Effector CD8-positive, alpha-beta T cell (primary cell): ENCODE measurements around the gene COLEC11.

Experiments used
- DNase-seq: peaks from one replicate; lab custom pipeline; 2025; lab: John Stamatoyannopoulos, UW

The COLEC11 gene

DNA sequence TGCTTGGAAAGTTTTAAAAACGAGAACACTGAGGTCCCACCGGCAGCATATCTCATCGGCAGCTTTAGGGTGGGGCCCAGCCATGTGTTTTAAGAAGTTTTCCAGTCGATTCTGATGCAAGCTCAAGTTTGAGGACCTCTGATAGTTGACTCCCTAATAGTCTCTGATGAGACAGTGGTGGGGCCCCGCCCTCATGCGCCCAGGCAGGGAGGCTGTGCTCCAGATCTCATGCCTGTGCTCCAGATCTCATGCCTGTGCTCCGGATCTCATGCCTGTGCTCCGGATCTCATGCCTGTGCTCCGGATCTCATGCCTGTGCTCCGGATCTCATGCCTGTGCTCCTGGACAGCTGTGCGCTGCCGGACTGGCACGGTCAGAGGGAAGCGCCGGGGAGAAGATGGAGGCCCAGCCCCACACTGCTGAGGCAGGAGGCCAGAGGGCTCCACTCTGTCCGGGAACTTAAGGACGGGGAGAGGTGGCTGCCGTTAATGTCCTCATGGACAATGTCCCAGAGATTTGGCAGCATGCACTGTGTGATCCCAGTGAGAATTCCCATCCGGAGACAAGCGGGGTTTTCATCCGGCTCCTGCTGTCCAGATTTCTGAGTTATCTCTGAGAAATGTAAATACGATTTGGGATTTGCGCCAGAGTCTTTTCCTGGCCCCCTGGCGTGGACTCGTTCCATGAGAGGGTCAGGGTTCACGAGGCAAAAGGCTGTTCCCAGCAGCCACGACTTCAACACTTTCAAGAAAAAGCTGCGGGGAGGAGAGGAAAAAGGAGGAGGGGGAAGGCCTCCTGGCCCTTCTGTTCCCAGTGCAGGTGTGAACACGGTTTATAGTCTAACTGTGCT lies 9.4 kb upstream of the COLEC11 start:
- DNase-seq = no peak

DNA sequence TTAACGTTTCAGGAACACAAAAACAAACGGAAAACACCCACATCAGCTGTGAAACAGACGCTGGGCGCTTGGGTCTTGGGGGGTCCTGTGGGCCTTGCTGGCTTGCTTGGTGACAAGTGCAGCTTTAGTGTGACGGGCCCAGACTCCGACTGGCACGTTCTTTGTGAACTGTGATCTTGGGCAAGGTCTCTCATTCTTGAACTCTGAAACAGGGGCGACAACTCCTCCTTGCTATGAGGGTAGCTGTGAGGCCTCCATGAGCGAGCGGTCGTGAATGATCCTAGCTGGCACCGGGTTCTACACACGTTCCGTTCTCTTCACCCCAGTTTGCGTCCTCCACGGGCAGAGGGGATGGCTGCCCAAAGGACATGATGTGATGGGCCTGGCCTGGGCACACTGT lies 8.7 kb upstream of the COLEC11 start:
- no peak for DNase-seq

DNA sequence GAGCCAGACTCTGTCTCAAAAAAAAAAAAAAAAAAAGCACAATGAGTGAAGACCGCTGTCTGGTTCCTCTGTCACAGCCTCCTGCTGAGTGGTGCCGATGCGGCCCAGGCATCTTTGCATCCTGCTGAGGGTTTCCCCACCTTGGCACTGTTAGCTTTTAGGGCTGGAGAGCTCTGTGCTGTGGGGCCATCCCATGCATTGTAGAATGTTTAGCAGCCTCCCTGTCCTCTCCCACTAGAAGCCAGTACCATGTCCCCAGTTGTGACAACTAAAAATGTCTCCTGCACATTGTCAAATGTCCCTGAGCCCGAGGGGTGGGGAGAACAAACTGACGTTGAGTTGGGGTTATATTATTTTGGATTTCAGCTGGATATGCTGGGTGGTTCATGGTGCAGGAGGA lies 7.9 kb upstream of the COLEC11 start:
- DNase-seq = no peak

DNA sequence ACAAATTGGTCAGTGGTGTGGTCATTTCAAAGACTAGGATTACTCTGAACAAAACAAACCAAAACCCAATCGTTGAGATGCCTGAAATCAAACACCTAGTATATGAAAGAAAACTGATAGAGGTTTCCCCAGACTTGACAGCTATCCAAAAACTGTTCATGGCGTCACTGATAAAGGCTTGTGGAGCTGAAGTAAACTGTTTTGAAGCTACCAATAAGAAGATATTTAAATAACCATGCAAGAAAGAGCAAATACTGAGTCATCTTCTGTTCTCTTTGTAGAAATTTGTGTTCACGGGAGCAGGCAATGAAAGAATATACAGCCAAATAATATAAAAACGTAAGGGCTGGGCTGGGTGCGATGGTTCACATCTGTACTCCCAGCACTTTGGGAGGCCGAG lies 7.5 kb upstream of the COLEC11 start:
- no peak for DNase-seq

DNA sequence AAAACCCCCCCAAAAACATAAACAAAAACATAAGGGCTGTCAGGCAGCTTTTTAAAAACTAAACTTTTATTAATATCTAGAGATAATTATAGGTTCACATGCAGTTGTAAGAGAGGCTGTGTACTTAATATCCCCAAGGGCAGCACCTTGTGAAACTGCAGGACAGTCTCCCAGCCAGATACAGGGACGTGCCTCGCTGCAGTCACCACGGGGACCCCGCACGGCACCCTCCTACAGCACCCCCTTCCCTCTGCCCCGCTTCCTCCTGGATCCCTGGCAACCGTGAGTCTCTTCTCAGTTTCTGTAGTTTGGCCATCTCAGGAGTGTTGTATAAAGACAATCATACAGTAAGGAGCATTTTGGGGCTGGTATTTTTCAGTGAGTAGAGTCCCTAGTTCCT lies 6.8 kb upstream of the COLEC11 start:
- no peak for DNase-seq

DNA sequence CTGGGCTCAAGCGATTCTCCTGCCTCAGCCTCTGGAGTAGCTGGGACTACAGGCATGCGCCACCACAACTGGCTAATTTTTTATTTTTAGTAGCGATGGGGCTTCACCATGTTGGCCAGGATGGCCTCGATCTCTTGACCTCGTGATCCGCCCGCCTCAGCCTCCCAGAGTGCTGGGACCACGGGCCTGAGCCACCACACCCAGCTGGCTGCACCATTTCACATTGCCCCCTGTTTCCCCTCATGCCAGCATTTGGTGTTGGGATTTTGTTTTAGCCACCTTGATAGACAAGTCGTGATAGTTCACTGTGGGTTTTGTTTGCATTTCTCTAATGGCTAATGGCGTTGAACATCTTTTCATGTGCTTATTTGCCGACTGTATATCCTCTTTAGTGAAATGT lies 5.8 kb upstream of the COLEC11 start:
- no peak for DNase-seq

DNA sequence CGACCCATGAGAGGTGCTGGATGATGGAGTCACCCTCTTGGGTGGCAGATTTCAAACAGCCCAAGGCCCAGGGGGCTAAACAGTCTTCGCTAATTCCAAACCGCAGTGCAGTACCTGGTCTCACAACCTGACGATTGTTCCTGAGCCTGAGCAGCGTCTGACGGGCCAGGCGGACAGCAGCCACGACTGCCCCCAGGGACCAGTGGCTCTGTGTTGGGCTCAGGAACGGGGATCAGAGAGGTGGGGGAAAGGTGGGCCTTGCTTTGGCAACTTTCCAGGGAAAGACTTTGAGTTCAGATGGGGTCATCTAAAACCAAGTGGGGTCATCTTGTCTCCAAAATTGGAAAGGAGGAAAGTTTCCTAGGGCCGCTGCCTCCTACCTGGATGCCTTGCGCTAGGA lies 492 bp downstream of the COLEC11 start:
- DNase-seq = no peak

DNA sequence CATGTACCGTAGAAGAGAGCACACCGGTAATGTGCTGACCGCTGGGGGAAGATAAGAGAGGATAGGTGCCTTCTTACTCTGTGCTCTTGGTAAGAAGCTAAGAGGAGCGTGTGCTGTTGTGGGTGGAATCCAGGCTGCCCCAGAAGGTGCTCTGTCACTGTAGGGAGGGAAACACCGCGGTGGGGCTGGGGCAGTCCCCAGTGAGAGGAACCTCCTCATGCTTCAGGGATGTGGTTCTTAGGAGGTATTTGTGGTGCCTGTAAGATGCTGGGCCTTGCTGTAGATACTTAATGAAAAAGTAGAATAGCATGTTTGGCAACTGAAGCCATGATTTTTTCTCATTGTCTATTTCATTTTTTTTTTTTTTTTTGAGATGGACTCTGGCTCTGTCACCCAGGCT lies 1.1 kb downstream of the COLEC11 start:
- DNase-seq = no peak

DNA sequence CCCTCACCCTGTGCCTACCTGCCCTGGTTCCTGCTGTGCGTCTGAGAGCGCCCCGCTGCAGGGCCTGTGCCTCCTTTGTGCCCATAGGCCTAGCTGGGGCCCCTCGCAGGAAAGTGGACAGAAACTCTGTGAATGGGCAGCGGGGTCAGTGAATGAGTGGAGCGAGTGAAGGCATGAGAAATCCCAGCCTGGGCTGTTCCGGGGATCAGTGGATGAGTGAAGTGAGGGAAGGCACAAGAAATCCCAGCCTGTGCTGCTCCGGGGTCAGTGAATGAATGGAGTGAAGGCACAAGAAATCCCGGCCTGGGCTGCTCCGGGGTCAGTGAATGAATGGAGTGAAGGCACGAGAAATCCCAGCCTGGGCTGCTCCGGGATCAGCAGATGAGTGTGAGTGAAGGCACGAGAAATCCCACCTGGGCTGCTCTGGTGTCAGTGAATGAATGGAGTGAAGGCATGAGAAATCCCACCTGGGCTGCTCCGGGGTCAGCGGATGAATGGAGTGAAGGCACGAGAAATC lies 2.0 kb downstream of the COLEC11 start:
- DNase-seq = no peak

DNA sequence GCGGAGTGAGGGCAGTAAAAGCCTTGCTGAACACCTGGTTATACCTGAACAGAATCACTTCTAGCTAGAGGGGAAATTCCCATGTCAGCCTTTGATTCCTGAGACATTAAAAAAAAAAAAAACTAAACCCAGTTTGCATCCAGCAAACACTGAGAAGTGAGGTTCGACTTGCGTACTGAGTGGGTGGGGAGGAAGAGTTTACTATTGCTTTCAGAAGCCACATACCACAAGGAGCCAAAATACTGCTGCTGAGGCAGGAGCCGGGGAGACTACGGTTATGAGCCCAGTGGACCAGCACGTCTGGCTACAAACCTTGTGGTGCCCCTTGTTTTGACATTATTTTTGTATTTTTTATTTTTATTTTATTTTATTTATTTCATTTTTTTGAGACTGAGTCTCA lies 2.7 kb downstream of the COLEC11 start:
- no peak for DNase-seq

DNA sequence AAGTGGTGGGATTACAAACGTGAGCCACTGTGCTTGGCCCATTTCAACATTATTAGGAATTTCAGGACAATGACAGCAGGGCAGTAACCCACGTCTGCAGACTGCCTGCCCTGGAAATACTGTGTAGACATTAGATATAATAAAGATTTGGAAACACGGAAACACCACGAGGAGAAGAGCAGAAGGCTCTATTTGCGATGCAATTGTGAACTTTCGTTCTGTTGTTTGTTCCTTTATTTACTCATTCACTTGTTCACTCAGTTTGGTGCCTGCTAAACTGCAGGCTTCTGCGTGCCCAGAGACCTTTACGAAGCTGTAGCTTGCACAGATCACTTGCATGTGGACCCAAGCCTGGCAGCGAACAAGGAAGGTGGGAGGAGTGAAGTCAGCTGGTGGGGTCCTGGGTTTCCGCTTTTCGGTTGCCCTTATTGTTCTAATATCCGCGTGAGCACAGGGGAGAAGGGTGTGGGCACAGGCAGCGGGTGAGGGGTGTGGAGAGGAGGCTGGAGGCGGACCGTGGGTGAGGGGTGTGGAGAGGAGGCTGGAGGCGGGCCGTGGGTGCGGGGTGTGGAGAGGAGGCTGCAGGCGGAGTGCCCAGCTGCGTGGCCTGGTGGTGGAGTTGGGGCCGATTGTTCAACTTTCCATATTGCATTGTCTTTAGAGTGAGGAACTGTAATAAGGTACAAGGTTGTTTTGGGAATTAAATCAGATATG lies 3.4 kb downstream of the COLEC11 start:
- no peak for DNase-seq

DNA sequence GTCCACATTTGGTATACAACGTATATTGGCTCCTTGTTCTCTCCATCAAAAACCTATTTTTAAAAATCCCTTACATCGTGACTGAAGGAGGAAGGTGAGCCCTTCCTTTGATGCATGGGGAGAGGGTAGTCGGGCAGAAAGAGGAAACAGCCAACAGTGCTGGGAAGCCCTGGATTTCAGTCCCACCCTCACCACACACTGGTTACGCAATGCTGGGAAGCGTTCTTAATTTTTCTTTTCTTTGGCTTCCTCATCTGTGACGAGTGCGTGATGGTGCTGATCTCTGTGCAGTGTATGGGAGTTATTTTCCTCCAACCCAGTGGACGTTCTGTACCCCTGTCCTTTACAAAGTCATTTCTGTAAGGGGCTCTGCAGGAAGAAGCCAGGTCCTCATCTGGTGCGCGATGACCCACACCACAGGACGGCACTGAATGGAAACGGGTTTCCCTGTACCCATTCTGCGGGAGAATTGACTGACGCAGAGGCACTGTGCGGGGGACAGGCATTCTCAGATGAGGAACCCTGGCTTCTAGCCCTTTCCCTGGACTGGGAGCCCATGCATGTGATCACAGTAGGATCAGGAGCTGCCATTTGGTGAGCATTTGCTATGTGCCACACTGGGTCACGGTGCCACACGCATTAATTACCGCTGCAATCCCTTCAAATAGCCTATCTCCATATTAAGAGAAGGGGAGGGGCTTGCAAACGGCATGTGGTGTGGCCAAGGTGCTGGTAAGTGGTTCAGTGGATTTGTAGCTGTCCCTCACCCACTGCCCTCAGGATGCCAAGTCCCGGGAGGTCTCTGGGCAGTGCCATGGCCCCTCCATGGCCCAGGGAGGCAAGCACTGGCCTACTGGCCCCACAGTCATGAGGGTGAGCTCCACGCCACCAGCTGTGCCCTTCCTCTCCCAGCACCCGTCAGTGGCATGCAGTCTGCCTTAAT lies 4.3 kb downstream of the COLEC11 start:
- no peak for DNase-seq

DNA sequence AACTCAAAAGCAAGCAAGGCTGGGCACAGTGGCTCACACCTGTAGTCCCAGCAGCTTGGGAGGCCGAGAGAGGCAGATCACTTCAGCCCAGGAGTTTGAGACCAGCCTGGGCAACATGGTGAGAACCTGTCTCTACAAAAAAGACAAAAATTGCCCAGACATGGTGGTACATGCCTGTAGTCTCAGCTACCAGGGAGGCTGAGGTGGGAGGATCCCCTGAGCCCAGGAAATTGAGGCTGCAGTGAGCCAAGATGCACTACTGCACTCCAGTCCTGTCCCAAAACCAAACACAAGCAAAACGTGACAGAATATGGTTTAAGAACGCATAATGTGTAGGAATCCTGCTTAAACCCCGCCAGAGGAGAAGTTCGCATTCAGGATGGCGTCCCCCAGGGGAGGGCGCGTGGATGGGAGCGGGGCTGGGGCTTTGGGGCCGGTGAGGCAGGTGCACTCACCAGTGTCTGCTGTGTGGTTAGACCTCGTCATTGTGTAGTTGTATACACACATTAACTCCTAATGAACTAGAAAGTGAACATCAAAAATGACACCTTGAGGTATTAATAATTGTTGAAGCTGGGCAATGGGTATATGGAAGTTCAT lies 5.4 kb downstream of the COLEC11 start:
- no peak for DNase-seq

DNA sequence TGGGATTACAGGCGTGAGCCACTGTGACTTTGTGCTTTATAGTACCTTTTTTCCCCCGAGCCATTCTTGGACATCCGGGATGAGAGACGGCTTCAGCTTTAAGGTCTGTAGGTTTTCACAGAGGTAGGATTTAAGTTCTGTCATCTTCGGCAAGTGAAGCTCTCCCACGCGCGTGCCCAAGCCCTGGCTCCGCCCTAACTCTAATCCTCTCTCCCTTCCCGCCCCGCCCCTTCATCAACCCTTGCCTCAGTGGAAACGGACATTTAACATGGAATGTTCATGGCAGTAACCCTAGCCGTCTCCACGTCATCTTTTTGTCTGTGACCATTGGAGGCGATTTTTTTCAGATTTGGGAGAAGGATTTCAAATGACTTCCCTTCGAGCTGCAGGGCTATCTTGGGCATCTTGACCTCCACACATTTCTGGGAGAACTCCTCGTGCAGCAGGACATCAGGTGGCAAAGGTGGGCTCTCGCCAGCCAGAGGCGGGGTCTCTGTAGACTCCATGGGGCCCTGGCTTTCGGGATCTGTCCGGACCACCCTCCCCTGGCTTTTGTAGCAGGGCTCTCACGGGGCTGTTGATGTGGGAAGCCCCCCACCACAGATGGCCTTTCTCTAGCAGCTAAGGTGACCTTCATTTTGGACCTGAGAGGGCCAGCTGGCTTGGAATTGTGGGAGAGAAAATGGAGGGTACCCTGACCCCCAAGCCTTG lies 6.8 kb downstream of the COLEC11 start:
- no peak for DNase-seq

DNA sequence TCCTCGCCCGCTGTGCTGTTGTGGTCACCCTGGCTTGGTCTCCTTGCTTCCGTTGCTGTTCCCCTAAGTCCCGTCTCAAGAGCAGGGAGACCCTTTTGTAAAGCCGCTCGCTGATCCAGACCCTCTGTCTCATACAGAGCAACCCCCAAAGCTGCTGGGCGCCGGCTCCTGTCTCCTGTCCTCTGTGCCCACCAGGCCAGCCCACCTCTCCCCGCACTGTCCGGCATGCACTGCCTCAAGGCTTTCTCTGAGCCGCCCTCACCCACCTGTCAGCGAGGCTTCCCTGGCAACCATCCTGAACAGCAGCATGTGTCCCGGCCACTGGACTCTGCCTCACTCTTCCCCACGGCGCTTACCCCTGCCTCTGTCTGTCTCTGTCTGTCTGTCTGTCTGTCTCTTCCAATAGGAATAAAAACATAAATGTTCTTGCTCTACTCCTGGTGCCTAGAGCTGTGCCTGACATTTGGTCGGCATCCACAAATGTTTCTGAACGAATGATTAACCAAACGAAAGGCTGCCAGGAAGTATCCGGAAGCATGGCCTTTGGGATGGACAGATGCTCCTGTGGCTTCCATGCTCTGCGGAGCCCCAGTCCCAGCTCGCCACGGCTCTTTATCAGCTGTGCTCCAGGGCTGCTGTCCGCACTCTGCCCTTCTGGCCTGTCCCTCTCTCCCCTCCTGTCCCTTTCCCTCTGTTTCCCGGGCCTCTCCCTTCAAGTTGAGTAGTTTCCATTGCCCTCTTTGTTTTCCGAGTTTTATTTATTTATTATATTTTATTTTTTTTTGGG lies 7.8 kb downstream of the COLEC11 start:
- DNase-seq = no peak

DNA sequence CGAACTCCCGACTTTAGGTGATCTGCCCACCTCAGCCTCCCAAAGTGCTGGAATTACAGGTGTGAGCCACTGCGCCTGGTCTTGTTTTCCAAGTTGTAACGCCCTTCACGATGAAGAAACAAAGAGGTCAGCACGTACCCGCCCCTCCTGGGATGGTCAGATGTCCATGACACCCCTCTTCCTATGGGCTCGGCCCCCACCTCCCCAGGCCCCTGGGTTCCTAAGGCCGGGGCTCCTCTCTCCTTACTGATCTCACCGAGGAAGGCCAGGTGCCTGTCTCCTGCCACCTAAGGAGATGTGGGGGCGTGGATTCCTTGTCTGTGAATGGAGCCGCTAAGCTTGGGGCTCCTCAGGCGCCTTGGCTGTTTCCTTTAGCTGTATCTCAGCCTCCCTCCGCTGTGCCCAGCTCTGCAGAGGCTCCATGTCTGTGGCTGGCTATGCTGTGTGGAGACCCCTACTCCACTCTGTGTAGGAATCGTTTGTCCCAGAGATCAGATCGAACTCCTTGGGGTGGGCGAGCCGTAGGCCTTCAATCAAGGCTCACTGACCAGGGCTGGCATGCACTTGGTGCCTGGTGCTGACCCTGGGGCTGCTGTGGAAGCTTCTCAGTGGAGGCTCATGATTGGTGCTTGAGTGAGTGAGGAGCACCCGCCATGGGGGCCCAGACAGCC lies 8.8 kb downstream of the COLEC11 start:
- DNase-seq = no peak

DNA sequence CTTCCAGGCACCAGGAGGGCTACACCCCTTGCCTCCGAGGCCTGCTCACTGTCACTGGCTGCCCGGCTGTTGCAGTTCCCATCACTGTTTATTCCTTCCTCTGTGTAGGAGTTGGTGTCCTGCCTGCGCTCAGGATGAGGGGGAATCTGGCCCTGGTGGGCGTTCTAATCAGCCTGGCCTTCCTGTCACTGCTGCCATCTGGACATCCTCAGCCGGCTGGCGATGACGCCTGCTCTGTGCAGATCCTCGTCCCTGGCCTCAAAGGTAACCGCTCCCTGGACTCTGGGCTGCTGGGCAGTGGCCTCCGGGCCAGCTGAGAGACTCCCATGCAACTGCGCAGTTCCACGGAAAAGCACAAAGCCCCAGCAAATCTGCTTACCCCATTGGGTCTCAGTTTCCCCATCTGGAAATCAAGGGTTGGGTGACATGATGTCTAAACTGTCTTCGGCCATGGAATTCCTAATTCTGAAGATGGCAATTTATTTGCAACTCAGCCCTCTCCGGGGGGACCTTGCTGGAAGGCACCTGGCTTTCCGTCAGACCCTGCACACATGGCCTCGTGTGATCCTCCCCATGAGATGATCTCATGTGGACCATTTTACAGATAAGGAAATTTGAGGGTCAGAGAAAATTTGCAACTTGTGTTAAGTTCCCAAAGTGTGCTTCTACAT lies 9.4 kb downstream of the COLEC11 start:
- DNase-seq = no peak

DNA sequence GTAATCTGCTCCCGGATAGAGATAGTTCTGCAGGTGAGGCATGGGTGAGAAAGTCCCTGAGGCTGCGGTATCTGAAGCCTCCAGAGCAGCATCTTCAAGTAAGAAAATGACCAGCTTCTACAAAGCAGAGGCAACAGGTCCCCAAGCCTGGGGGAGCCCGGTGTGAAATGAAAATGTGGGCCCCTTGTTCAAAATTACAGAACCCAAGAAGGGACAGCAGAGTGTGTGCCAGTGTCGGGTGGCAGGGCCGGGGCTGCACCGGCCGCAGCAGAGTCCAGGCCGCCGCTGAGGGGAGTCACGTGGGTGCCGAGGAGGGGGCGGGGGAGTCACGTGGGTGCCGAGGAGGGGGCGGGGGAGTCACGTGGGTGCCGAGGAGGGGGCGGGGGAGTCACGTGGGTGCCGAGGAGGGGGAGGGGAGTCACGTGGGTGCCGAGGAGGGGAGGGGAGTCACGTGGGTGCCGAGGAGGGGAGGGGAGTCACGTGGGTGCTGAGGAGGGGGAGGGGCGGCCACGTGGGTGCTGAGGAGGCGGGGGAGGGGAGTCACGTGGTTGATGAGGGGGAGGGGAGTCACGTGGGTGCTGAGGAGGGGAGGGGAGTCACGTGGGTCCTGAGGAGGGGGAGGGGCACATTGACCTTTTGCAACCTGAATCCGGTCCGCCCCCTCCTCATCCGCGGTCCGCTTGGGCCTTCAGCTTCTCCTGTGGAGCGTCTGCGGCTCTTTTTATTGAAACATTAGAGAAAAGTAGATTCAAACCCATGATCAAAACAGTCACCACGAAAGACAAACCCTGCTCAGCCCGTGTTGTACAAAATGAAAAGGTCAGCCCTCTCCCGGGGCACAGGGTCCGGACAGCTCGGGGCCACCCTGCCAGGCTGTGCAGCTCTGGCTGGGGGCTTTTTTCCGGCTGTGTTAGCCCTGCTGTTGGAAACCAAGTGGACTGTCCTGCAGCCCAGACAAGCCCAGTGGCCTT lies 10.4 kb downstream of the COLEC11 start:
- DNase-seq = peak; percentile 38
